SU-DHL-6 (cell line): Measurements from ENCODE around the gene HECTD2.

Experiments
- H2AFZ ChIP-seq: fragments of 200-600 bp; sonication (generic); 2 replicates; pipeline ENCODE4 v1.6.1; 2014; ENCODE audit warnings: low read depth, mild to moderate bottlenecking, moderate library complexity, mixed read lengths, antibody characterized with exemption, low read length; ENCODE audit not compliant: severe bottlenecking
- H3F3A ChIP-seq: fragments of 200-600 bp; shearing (Covaris generic); 2 replicates; pipeline ENCODE4 v1.6.0; 2016; ENCODE audit warnings: antibody characterized with exemption, mild to moderate bottlenecking; ENCODE audit not compliant: insufficient read depth
- H3K27ac ChIP-seq: fragments of 200-600 bp; sonication (generic); 2 replicates; pipeline ENCODE4 v1.5.1; 2016; ENCODE audit warnings: low read depth, mild to moderate bottlenecking, low read length, moderate library complexity, mixed read lengths
- H3K27me3 ChIP-seq: fragments of 200-600 bp; sonication (generic), shearing (Covaris generic); 2 replicates; pipeline ENCODE4 v1.6.0; 2014; ENCODE audit warnings: mild to moderate bottlenecking, low read length
- H3K36me3 ChIP-seq: fragments of 200-600 bp; sonication (generic); 2 replicates; pipeline ENCODE4 v1.6.1; 2014; ENCODE audit warnings: mild to moderate bottlenecking, low read length, mixed read lengths
- H3K4me2 ChIP-seq: fragments of 300-600, 200-600 bp; shearing (Covaris generic), sonication (generic); 2 replicates; pipeline ENCODE4 v1.6.0; 2014; ENCODE audit warnings: low read length, low read depth, mild to moderate bottlenecking; ENCODE audit not compliant: poor library complexity, severe bottlenecking
- H3K4me3 ChIP-seq: fragments of 200-600 bp; sonication (generic); 2 replicates; pipeline ENCODE4 v1.5.1; 2014; ENCODE audit warnings: antibody characterized with exemption, low read length, mild to moderate bottlenecking, mixed read lengths; ENCODE audit not compliant: insufficient read depth, poor library complexity, severe bottlenecking
- H3K79me2 ChIP-seq: fragments of 200-600 bp; sonication (generic); 2 replicates; pipeline ENCODE4 v1.6.1; 2014; ENCODE audit warnings: mild to moderate bottlenecking, low read length, moderate library complexity; ENCODE audit not compliant: insufficient read depth
- H3K9ac ChIP-seq: fragments of 200-600 bp; sonication (generic); 2 replicates; pipeline ENCODE4 v1.7.0; 2014; ENCODE audit warnings: mild to moderate bottlenecking, low read length
- H3K9me2 ChIP-seq: fragments of 200-600 bp; sonication (generic); replicated peaks from 2 replicates; pipeline ENCODE4 v1.6.1; 2014; ENCODE audit warnings: low read length; ENCODE audit not compliant: insufficient read depth
- H3K9me3 ChIP-seq: fragments of 200-600 bp; sonication (generic); 2 replicates; pipeline ENCODE4 v1.6.1; 2014; ENCODE audit warnings: low read length, mixed read lengths; ENCODE audit not compliant: insufficient read depth
- H4K20me1 ChIP-seq: fragments of 200-600 bp; sonication (generic); 2 replicates; pipeline ENCODE4 v1.6.1; 2014; ENCODE audit warnings: low read depth, mild to moderate bottlenecking, antibody characterized with exemption, low read length, moderate library complexity, mixed read lengths
- EZH2phosphoT487 ChIP-seq: fragments of 200-600 bp; sonication (generic), shearing (Covaris generic); conservative IDR thresholded peaks from 2 replicates; pipeline ENCODE4 v1.6.1; 2018; ENCODE audit warnings: mild to moderate bottlenecking, antibody characterized with exemption, low read length, moderate library complexity, mixed read lengths
- TF ChIP-seq, protein P1 (sequence below): fragments of 200-600 bp; sonication (generic); IDR thresholded peaks from one replicate; pipeline ENCODE4 v1.5.1; 2017; ENCODE audit warnings: antibody characterized with exemption, mild to moderate bottlenecking, low read length, moderate library complexity; ENCODE audit not compliant: insufficient read depth, poor library complexity, severe bottlenecking

Gene HECTD2

DNA sequence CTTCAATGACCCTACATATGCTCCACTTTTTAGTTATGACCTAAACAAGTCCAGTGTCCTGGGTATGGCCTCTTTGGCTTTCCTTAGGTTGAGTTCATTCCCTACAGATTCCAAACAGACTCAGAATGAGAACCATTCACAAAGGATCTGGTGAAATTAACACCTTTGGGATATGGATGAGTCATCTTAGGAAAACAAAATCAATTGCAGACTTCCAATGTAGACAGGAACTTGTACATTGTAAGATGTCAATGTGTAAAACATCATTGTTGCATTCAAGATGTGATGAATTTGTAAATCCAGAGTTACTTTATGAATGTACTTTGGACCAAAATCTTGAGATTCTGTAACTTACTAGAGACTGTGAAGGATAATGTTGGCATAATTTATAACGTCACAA lies 43.4 kb upstream of the HECTD2 start:
- Histone ChIP-seq H3K9me3 (no peaks in the 10 kb centered on the region), H3K36me3 (no peaks in the 10 kb centered on the region), H3K4me3 (no peak overlapping the region), H3K4me2 (no peak overlapping the region), H2AFZ (no peak overlapping the region), H3F3A (no peaks in the 10 kb centered on the region), H4K20me1 (no peaks in the 10 kb centered on the region), H3K9ac (no peak overlapping the region), H3K27me3 (no peaks in the 10 kb centered on the region), H3K9me2 (no peaks in the 10 kb centered on the region), H3K27ac (no peak overlapping the region), H3K79me2 (no peaks in the 10 kb centered on the region)
- TF ChIP-seq EZH2phosphoT487, result no peak
- TF ChIP-seq, protein P1, sequence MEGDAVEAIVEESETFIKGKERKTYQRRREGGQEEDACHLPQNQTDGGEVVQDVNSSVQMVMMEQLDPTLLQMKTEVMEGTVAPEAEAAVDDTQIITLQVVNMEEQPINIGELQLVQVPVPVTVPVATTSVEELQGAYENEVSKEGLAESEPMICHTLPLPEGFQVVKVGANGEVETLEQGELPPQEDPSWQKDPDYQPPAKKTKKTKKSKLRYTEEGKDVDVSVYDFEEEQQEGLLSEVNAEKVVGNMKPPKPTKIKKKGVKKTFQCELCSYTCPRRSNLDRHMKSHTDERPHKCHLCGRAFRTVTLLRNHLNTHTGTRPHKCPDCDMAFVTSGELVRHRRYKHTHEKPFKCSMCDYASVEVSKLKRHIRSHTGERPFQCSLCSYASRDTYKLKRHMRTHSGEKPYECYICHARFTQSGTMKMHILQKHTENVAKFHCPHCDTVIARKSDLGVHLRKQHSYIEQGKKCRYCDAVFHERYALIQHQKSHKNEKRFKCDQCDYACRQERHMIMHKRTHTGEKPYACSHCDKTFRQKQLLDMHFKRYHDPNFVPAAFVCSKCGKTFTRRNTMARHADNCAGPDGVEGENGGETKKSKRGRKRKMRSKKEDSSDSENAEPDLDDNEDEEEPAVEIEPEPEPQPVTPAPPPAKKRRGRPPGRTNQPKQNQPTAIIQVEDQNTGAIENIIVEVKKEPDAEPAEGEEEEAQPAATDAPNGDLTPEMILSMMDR, result no peak

DNA sequence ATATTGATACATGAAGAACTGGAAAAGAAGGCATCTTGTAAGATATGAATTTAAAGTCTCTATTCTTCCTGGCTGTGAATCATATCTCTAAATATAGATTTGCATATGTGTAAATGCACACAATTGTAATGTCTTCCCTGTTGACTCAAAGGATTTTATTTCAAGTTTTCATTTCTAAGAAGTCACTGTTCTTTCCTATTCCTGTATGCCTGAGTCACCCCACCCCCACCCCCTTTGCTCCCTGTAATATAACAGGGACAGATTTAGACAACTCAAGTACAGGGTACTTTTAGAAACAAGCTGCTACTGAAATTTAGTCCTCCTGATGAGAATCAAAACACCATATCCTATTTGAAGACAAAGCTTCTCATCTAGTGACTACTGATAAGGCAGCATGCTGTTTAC lies 43.0 kb upstream of the HECTD2 start:
- TF ChIP-seq, protein P1, result no peak
- no peak for TF ChIP-seq EZH2phosphoT487
- H3K9me2 ChIP-seq, result no peaks in the 10 kb centered on the region
- no peaks in the 10 kb centered on the region for H3F3A ChIP-seq
- H3K4me2 ChIP-seq, result no peak overlapping the region
- H3K9ac ChIP-seq, result no peak overlapping the region
- no peaks in the 10 kb centered on the region for H3K36me3 ChIP-seq
- H3K27me3 ChIP-seq, result no peaks in the 10 kb centered on the region
- H2AFZ ChIP-seq, result no peak overlapping the region
- no peaks in the 10 kb centered on the region for H3K9me3 ChIP-seq
- no peaks in the 10 kb centered on the region for H4K20me1 ChIP-seq
- H3K27ac ChIP-seq, result no peak overlapping the region
- no peaks in the 10 kb centered on the region for H3K79me2 ChIP-seq
- no peak overlapping the region for H3K4me3 ChIP-seq

DNA sequence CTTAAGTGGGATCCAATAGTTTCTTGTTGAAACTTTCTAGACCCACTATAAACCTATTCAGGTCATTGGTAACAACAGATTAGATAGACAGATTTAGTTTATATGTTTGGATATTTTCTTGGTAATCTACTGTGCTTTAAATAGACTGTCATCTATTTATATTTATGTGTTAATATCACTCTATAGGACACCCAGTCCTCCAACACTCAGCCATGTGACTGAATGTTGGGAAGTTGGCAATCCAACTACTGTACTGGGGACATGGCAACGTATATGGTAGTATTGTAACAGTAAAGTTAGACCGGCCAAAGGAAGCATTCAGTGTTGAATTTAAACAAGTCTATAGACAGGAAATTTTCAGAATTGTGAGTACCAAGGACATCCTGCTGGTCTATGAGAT lies 42.6 kb upstream of the HECTD2 start:
- H3K27me3 ChIP-seq, result no peaks in the 10 kb centered on the region
- no peak overlapping the region for H2AFZ ChIP-seq
- H3K4me3 ChIP-seq, result no peak overlapping the region
- no peaks in the 10 kb centered on the region for H3K36me3 ChIP-seq
- H3F3A ChIP-seq, result no peaks in the 10 kb centered on the region
- H3K27ac ChIP-seq, result no peak overlapping the region
- no peaks in the 10 kb centered on the region for H3K79me2 ChIP-seq
- no peaks in the 10 kb centered on the region for H3K9me3 ChIP-seq
- H3K9ac ChIP-seq, result no peak overlapping the region
- TF ChIP-seq, protein P1, result no peak
- no peak for TF ChIP-seq EZH2phosphoT487
- no peaks in the 10 kb centered on the region for H4K20me1 ChIP-seq
- no peak overlapping the region for H3K4me2 ChIP-seq
- no peaks in the 10 kb centered on the region for H3K9me2 ChIP-seq
